Measurements from ENCODE around the gene CBLIF. TPM values are rescaled to one million over a fixed set of nuclear protein-coding genes. Genes with fewer than 3 reads are reported as not detected.
"Not testable (repeated sequence)": the region's sequence is repeated elsewhere in the genome, so short reads cannot be mapped to it uniquely, and the experiment has no call there.

The CBLIF gene
- not detected for total RNA-seq

GRCh38 chr11:59845399-59845798 is at the start of gene CBLIF:
TSS of gene CBLIF (minus strand) at chr11:59845499. CDS start at chr11:59845453, 46 bp downstream.
- no peaks in the 10 kb centered on the region for H3K36me3 Mint-ChIP-seq
- H3K9me3 Mint-ChIP-seq = no peaks in the 10 kb centered on the region
- no peak within 1 kb of the TSS for H3K27ac Mint-ChIP-seq
- H3K4me1 Mint-ChIP-seq (ENCODE audit: low read depth in 2 of 2) = no peaks in the 10 kb centered on the region
- H3K27me3 Mint-ChIP-seq = peaks cover 6 to 16% of the 10 kb centered on the region in 2 donors
- DNase-seq (ENCODE audit: low spot score) = no peak
- no peak for ATAC-seq
- H3K4me3 Mint-ChIP-seq = no peak within 1 kb of the TSS

- Mint-ChIP-seq H3K9me3 (peaks cover 17% of the 10 kb centered on the region), H3K4me1 (ENCODE audit: low read depth in 2 of 2) (no peaks in the 10 kb centered on the region), H3K36me3 (peaks cover 15% of the 10 kb centered on the region), H3K27ac (no peak overlapping the region), H3K27me3 (peaks cover 2 to 16% of the 10 kb centered on the region in 2 donors), H3K4me3 (no peak overlapping the region)
- no peak for ATAC-seq
- no peak for DNase-seq (ENCODE audit: low spot score)
Measured at GRCh38 chr11:59894616-59895015, 49.3 kb upstream of the CBLIF start.

- ATAC-seq = no peak
Measured at GRCh38 chr11:59891781-59892181, 46.5 kb upstream of the CBLIF start.

GRCh38 chr11:59887156-59887555 is 41.9 kb upstream of the CBLIF start:
- Mint-ChIP-seq H3K27me3 (peaks cover 0 to 17% of the 10 kb centered on the region in 2 donors), H3K36me3 (peaks cover 34% of the 10 kb centered on the region), H3K9me3 (peaks cover 23% of the 10 kb centered on the region)
- not testable (repeated sequence) for H3K4me1 Mint-ChIP-seq (ENCODE audit: low read depth in 2 of 2); ATAC-seq; DNase-seq (ENCODE audit: low spot score); H3K27ac Mint-ChIP-seq; H3K4me3 Mint-ChIP-seq

More at GRCh38 chr11:59891781-59892181, 46.5 kb upstream of the CBLIF start:
- Mint-ChIP-seq H3K36me3 (peaks cover 34% of the 10 kb centered on the region), H3K27ac (no peak overlapping the region), H3K4me3 (no peak overlapping the region), H3K9me3 (peaks cover 20% of the 10 kb centered on the region), H3K4me1 (ENCODE audit: low read depth in 2 of 2) (no peaks in the 10 kb centered on the region), H3K27me3 (peaks cover 2 to 33% of the 10 kb centered on the region in 2 donors)
- no peak for DNase-seq (ENCODE audit: low spot score)

GRCh38 chr11:59883597-59883996 is 38.3 kb upstream of the CBLIF start:
- Mint-ChIP-seq H3K4me1 (ENCODE audit: low read depth in 2 of 2) (no peaks in the 10 kb centered on the region), H3K4me3 (no peak overlapping the region), H3K27me3 (peaks cover 2 to 12% of the 10 kb centered on the region in 2 donors), H3K36me3 (peaks cover 9% of the 10 kb centered on the region), H3K27ac (no peak overlapping the region), H3K9me3 (peaks cover 5% of the 10 kb centered on the region)
- ATAC-seq (no peak), DNase-seq (ENCODE audit: low spot score) (no peak)

GRCh38 chr11:59879567-59879966 is 34.3 kb upstream of the CBLIF start:
- Mint-ChIP-seq H3K27ac (no peak overlapping the region), H3K9me3 (no peaks in the 10 kb centered on the region), H3K27me3 (peaks cover 9 to 14% of the 10 kb centered on the region in 2 donors), H3K4me1 (ENCODE audit: low read depth in 2 of 2) (no peaks in the 10 kb centered on the region), H3K36me3 (no peaks in the 10 kb centered on the region), H3K4me3 (no peak overlapping the region)
- ATAC-seq = no peak
- no peak for DNase-seq (ENCODE audit: low spot score)

DNA sequence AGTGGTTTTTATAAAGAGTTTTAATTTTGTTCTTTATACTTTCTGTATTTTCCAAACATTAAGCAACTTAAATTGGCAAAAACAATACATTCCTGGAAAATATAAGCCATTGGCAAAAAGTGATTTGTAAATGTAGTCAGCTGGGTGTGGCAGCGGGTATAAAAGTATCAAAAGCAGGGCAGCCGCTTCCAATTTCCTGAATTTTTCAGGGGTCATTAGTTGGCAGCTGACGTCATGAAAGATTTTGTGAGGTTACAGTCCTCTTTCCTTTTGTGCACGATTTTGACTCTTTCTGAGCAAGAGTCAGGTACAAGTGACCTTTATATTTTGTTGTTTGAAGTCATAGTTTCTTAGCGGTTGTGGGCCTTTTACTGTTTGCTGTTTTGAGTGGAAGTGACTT is 33.3 kb upstream of the CBLIF start, which contains the start of gene OOSP3:
Gene OOSP3, plus strand, starts transcription at position 208 of the 400 bp plus-strand sequence. Its CDS starts 27 bp downstream, at position 235.
- no peak for ATAC-seq
- DNase-seq (ENCODE audit: low spot score) = no peak
- no peaks in the 10 kb centered on the region for H3K36me3 Mint-ChIP-seq
- H3K9me3 Mint-ChIP-seq = no peaks in the 10 kb centered on the region
- no peak within 1 kb of the TSS for H3K27ac Mint-ChIP-seq
- H3K4me3 Mint-ChIP-seq = no peak within 1 kb of the TSS
- H3K27me3 Mint-ChIP-seq = peaks cover 9 to 14% of the 10 kb centered on the region in 2 donors
- no peaks in the 10 kb centered on the region for H3K4me1 Mint-ChIP-seq (ENCODE audit: low read depth in 2 of 2)

DNA sequence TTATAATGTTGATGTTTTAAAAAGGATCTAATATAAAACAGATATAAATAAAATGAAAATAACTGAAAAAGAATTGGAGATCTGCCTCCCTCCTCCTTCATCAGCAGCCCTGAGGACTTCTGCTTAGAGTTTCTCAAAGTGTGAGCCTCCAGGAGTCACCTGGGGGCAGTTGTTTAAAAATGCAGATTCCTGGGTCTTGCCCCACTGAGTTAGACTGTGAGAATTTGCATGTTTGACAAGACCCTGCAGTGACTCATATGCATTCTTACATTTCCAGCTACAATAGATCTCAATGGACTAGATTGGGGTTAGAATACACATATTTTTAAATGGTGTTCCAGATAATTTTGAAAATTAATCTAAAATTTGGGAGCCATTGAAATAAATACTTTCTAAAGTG is 32.5 kb upstream of the CBLIF start:
- H3K4me1 Mint-ChIP-seq (ENCODE audit: low read depth in 2 of 2) = no peaks in the 10 kb centered on the region
- no peaks in the 10 kb centered on the region for H3K9me3 Mint-ChIP-seq
- no peak for DNase-seq (ENCODE audit: low spot score)
- peaks cover 9 to 14% of the 10 kb centered on the region in 2 donors for H3K27me3 Mint-ChIP-seq
- no peak for ATAC-seq
- H3K27ac Mint-ChIP-seq = no peak overlapping the region
- H3K4me3 Mint-ChIP-seq = no peak overlapping the region
- no peaks in the 10 kb centered on the region for H3K36me3 Mint-ChIP-seq

DNA sequence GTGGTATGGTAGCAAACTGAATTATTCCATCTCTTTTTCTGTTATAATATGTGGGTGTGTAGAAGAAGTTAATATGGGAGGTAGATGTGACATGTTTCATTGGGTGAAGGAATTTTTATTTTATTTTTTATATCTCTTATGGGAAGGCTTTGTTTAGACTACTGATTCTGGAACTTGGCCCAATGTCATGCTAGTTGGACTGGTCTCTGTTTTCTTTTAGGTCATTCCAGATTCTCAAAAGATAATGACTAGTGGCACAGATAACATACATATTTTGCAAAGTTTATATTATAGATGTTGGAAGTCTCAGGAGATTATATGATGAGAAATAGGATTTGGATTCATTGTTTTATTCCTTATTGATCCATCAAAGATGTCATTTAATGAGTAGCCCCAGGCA is 32.0 kb upstream of the CBLIF start:
- H3K36me3 Mint-ChIP-seq = no peaks in the 10 kb centered on the region
- ATAC-seq = no peak
- H3K4me3 Mint-ChIP-seq = no peak overlapping the region
- H3K27me3 Mint-ChIP-seq = peaks cover 9 to 14% of the 10 kb centered on the region in 2 donors
- no peaks in the 10 kb centered on the region for H3K4me1 Mint-ChIP-seq (ENCODE audit: low read depth in 2 of 2)
- no peak for DNase-seq (ENCODE audit: low spot score)
- no peaks in the 10 kb centered on the region for H3K9me3 Mint-ChIP-seq
- H3K27ac Mint-ChIP-seq = no peak overlapping the region

GRCh38 chr11:59875856-59876519 is 30.7 kb upstream of the CBLIF start:
- Mint-ChIP-seq H3K4me3 (no peak overlapping the region), H3K9me3 (no peaks in the 10 kb centered on the region), H3K27ac (no peak overlapping the region), H3K4me1 (ENCODE audit: low read depth in 2 of 2) (no peaks in the 10 kb centered on the region), H3K36me3 (no peaks in the 10 kb centered on the region), H3K27me3 (peaks cover 12 to 27% of the 10 kb centered on the region in 2 donors)
- DNase-seq (ENCODE audit: low spot score) (no peak), ATAC-seq (no peak)

DNA sequence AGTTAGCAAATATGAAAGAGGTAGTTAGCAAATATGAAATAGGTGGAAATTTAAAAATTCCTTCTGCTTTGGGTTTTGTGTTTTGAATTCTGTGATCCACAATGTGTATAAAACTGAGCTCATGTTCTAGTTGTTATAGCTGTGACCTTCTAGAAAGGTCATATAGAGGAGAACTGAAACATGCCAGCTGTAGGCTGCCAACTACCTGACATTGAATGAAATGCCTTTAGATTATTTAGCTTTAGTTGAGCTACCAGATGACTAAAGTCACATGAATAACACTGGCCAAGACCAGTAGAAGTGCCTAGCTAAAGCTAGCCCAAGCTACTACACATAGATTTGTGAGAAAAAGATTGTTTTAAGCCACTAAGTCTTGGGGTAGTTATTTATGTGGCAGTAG is 26.8 kb upstream of the CBLIF start:
- no peak for DNase-seq (ENCODE audit: low spot score)
- no peak for ATAC-seq
- H3K4me3 Mint-ChIP-seq = no peak overlapping the region
- no peaks in the 10 kb centered on the region for H3K36me3 Mint-ChIP-seq
- H3K4me1 Mint-ChIP-seq (ENCODE audit: low read depth in 2 of 2) = no peaks in the 10 kb centered on the region
- peaks cover 13 to 40% of the 10 kb centered on the region in 2 donors for H3K27me3 Mint-ChIP-seq
- no peak overlapping the region for H3K27ac Mint-ChIP-seq
- H3K9me3 Mint-ChIP-seq = no peaks in the 10 kb centered on the region

DNA sequence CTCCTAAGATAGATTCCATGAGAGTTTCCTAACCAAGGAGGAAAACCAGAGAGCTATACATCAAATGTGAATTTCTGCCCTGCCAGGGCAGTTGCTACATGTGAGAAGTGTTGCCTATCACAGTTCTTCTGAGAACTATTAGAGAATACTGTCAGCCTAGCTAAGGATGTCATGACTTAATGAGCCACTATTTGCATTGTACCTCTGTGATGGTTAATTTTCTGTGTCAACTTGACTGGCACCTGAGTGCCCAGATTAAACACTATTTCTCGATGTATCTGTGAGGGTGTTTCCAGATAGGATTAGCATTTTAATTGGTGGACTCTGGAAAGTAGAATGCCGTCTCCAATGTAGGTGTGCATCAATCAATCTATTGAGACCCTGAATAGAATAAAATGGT is 22.6 kb upstream of the CBLIF start:
- no peak for ATAC-seq
- Mint-ChIP-seq H3K4me3 (no peak overlapping the region), H3K36me3 (no peaks in the 10 kb centered on the region), H3K27ac (no peak overlapping the region), H3K4me1 (ENCODE audit: low read depth in 2 of 2) (no peaks in the 10 kb centered on the region), H3K9me3 (no peaks in the 10 kb centered on the region), H3K27me3 (peaks cover 14 to 34% of the 10 kb centered on the region in 2 donors)
- no peak for DNase-seq (ENCODE audit: low spot score)

DNA sequence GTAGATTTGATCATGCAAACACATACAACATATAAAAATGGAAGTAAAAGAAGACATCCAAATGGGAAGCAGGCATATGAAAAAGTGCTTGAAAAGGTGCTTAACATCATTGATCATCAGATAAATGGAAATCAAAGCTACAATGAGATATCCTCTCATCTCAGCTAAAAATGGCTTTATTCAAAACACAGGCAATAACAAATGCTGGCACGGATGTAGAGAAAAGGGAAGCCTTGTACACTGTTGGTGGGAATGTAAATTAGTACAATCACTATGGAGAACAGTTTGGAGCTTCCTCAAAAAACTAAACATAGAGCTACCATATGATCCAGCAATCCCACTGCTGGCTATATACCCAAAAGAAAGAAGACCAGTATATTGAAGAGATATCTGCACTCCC is 21.5 kb upstream of the CBLIF start:
- H3K4me3 Mint-ChIP-seq = no peak overlapping the region
- ATAC-seq = no peak
- no peaks in the 10 kb centered on the region for H3K4me1 Mint-ChIP-seq (ENCODE audit: low read depth in 2 of 2)
- peaks cover 14 to 30% of the 10 kb centered on the region in 2 donors for H3K27me3 Mint-ChIP-seq
- no peak for DNase-seq (ENCODE audit: low spot score)
- H3K9me3 Mint-ChIP-seq = no peaks in the 10 kb centered on the region
- no peaks in the 10 kb centered on the region for H3K36me3 Mint-ChIP-seq
- no peak overlapping the region for H3K27ac Mint-ChIP-seq

DNA sequence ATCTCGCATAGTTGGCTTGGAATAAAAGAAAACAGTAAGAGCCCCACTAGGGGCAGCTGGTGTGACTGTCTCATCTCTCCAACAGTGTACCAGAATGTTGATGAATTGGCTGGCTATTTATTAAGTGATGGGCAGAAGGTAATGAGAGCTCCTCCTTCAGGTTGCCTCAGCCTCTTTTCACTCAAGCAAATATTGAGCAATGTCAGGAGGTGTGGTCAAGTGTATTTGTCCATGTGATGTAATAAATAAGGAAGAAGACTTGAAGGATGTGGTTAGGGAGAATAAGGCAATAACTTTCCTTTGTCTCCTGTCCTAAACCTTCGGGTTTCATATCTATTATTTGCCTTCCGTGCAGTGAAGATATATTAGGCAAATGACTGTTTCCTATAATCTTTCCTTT is 21.1 kb upstream of the CBLIF start, which contains the start of gene TCN1:
Gene TCN1, minus strand, starts transcription at position 91 of the 400 bp plus-strand sequence. Its CDS starts 17 bp downstream, at position 74.
- ATAC-seq (no peak), DNase-seq (ENCODE audit: low spot score) (no peak)
- H3K4me3 Mint-ChIP-seq = no peak within 1 kb of the TSS
- H3K4me1 Mint-ChIP-seq (ENCODE audit: low read depth in 2 of 2) = no peaks in the 10 kb centered on the region
- H3K27me3 Mint-ChIP-seq = peaks cover 10 to 26% of the 10 kb centered on the region in 2 donors
- no peaks in the 10 kb centered on the region for H3K36me3 Mint-ChIP-seq
- no peak within 1 kb of the TSS for H3K27ac Mint-ChIP-seq
- no peaks in the 10 kb centered on the region for H3K9me3 Mint-ChIP-seq

Measured in natural killer cell treated with Interleukin-12 subunit alpha and Interleukin-12 subunit beta and Interleukin-15 and Interleukin-18, amount 100 ng/mL, for 72 hours (primary cell).